Neural cell (in vitro differentiated cells): ENCODE data around the gene CR1.
"Not testable (repeated sequence)": the region's sequence is repeated elsewhere in the genome, so short reads cannot be mapped to it uniquely, and the experiment has no call there.

ENCODE experiments used
- EP300 ChIP-seq: fragments of 450-650 bp; conservative IDR thresholded peaks from 2 replicates; pipeline ENCODE4 v1.6.1; 2014; ENCODE audit warnings: antibody characterized with exemption, mild to moderate bottlenecking, moderate library complexity; ENCODE audit not compliant: poor library complexity, severe bottlenecking
- EZH2 ChIP-seq: fragments of 200-600, 300-800 bp; shearing (Covaris generic), sonication (generic); IDR thresholded peaks from 2 replicates; pipeline ENCODE4 v1.6.1; 2014; ENCODE audit warnings: antibody characterized with exemption, low read length, borderline replicate concordance, mild to moderate bottlenecking; ENCODE audit not compliant: insufficient read depth, poor library complexity, severe bottlenecking
- POLR2AphosphoS5 ChIP-seq: IDR thresholded peaks from 2 replicates; pipeline ENCODE4 v1.6.1; 2012
- RAD21 ChIP-seq: fragments of 450-650 bp; conservative IDR thresholded peaks from 2 replicates; pipeline ENCODE4 v1.6.1; 2014; ENCODE audit warnings: antibody characterized with exemption, mild to moderate bottlenecking, moderate library complexity
- SMC3 ChIP-seq: fragments of 450-650 bp; conservative IDR thresholded peaks from 2 replicates; pipeline ENCODE4 v1.6.1; 2014; ENCODE audit warnings: antibody characterized with exemption, mild to moderate bottlenecking, moderate library complexity; ENCODE audit not compliant: poor library complexity
- TAF1 ChIP-seq: IDR thresholded peaks from 2 replicates; pipeline ENCODE4 v1.6.1; 2012; ENCODE audit warnings: low read depth
- TF ChIP-seq, protein P1 (sequence below): fragments of 450-650 bp; IDR thresholded peaks from 2 replicates; pipeline ENCODE4 v1.5.1; 2014; ENCODE audit warnings: antibody characterized with exemption, mild to moderate bottlenecking, moderate library complexity; ENCODE audit not compliant: poor library complexity, severe bottlenecking
- TF ChIP-seq, protein P2 (sequence below): IDR thresholded peaks from 2 replicates; pipeline ENCODE4 v1.6.1; 2012; ENCODE audit warnings: borderline replicate concordance

DNA sequence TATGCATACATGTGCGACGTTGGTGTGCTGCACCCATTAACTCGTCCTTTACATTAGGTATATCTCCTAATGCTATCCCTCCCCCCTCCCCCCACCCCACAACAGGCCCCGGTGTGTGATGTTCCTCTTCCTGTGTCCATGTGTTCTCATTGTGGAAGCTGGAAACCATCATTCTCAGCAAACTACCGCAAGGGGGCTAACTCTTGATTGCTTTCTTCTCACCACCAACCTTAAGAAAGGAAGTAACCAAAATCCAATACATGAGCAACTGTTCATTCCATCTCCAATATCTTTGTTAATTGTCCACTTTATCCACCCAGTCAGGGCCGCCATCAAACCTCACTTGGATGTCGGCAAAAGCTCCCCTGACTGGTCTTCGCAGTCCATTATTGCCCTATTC is 676 bp upstream of the CR1 start:
- TF ChIP-seq, protein P1, sequence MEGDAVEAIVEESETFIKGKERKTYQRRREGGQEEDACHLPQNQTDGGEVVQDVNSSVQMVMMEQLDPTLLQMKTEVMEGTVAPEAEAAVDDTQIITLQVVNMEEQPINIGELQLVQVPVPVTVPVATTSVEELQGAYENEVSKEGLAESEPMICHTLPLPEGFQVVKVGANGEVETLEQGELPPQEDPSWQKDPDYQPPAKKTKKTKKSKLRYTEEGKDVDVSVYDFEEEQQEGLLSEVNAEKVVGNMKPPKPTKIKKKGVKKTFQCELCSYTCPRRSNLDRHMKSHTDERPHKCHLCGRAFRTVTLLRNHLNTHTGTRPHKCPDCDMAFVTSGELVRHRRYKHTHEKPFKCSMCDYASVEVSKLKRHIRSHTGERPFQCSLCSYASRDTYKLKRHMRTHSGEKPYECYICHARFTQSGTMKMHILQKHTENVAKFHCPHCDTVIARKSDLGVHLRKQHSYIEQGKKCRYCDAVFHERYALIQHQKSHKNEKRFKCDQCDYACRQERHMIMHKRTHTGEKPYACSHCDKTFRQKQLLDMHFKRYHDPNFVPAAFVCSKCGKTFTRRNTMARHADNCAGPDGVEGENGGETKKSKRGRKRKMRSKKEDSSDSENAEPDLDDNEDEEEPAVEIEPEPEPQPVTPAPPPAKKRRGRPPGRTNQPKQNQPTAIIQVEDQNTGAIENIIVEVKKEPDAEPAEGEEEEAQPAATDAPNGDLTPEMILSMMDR, result not testable (repeated sequence)
- not testable (repeated sequence) for TF ChIP-seq POLR2AphosphoS5, EZH2, RAD21, TAF1, EP300, SMC3
- TF ChIP-seq, protein P2, sequence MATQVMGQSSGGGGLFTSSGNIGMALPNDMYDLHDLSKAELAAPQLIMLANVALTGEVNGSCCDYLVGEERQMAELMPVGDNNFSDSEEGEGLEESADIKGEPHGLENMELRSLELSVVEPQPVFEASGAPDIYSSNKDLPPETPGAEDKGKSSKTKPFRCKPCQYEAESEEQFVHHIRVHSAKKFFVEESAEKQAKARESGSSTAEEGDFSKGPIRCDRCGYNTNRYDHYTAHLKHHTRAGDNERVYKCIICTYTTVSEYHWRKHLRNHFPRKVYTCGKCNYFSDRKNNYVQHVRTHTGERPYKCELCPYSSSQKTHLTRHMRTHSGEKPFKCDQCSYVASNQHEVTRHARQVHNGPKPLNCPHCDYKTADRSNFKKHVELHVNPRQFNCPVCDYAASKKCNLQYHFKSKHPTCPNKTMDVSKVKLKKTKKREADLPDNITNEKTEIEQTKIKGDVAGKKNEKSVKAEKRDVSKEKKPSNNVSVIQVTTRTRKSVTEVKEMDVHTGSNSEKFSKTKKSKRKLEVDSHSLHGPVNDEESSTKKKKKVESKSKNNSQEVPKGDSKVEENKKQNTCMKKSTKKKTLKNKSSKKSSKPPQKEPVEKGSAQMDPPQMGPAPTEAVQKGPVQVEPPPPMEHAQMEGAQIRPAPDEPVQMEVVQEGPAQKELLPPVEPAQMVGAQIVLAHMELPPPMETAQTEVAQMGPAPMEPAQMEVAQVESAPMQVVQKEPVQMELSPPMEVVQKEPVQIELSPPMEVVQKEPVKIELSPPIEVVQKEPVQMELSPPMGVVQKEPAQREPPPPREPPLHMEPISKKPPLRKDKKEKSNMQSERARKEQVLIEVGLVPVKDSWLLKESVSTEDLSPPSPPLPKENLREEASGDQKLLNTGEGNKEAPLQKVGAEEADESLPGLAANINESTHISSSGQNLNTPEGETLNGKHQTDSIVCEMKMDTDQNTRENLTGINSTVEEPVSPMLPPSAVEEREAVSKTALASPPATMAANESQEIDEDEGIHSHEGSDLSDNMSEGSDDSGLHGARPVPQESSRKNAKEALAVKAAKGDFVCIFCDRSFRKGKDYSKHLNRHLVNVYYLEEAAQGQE, result not testable (repeated sequence)
